ENCODE measurements around the gene SLC44A5. TPM values are rescaled to one million over a fixed set of nuclear protein-coding genes. Genes with fewer than 3 reads are reported as not detected.
"Not testable (repeated sequence)": the region's sequence is repeated elsewhere in the genome, so short reads cannot be mapped to it uniquely, and the experiment has no call there.

The SLC44A5 gene
- total RNA-seq, 1 donor from 2014 or later: 0.69 TPM

- H3K27ac Mint-ChIP-seq: no peak overlapping the region
- intact Hi-C loops (cut with micrococcal nuclease): no loop called here
- H3K9me3 Mint-ChIP-seq: peaks cover 2% of the 10 kb centered on the region
- no peak for ATAC-seq (ENCODE audit: low read depth)
- peaks cover 40% of the 10 kb centered on the region for H3K4me1 Mint-ChIP-seq
- DNase-seq: no peak
- no peak for TF ChIP-seq CTCF (IDR thresholded peaks at IDR 0.05)
- no peaks in the 10 kb centered on the region for H3K36me3 Mint-ChIP-seq (ENCODE audit: low read depth)
- H3K27me3 Mint-ChIP-seq: peaks cover 1% of the 10 kb centered on the region
- POLR2A ChIA-PET: no interaction called here
- H3K4me3 Mint-ChIP-seq: no peak overlapping the region
- CTCF ChIA-PET: interaction anchor here (1.2 kb wide), 1 partner anchor 9 kb away, joined by 3 read pairs; no protein-coding TSS in a partner anchor
Measured at GRCh38 chr1:75258351-75258750, 352.6 kb downstream of the SLC44A5 start.

- ChIA-PET POLR2A (no interaction called here), CTCF (interaction anchor here (1.2 to 1.7 kb wide), 2 partner anchors 8 to 10 kb away, joined by 3 to 5 read pairs; no protein-coding TSS in a partner anchor)
- ATAC-seq (ENCODE audit: low read depth) (no peak), DNase-seq (no peak)
- peaks cover 2% of the 10 kb centered on the region for H3K9me3 Mint-ChIP-seq
- no peak overlapping the region for H3K27ac Mint-ChIP-seq
- H3K4me1 Mint-ChIP-seq: peaks cover 41% of the 10 kb centered on the region
- no peak for TF ChIP-seq CTCF (IDR thresholded peaks at IDR 0.05)
- intact Hi-C loops (cut with micrococcal nuclease): no loop called here
- no peak overlapping the region for H3K4me3 Mint-ChIP-seq
- H3K27me3 Mint-ChIP-seq: peaks cover 1% of the 10 kb centered on the region
- no peaks in the 10 kb centered on the region for H3K36me3 Mint-ChIP-seq (ENCODE audit: low read depth)
Measured at GRCh38 chr1:75257424-75257823, 353.5 kb downstream of the SLC44A5 start.

- H3K4me3 Mint-ChIP-seq; H3K36me3 Mint-ChIP-seq (ENCODE audit: low read depth); H3K27ac Mint-ChIP-seq; CTCF ChIA-PET; POLR2A ChIA-PET; DNase-seq; ATAC-seq (ENCODE audit: low read depth); intact Hi-C loops (cut with micrococcal nuclease); H3K9me3 Mint-ChIP-seq; H3K27me3 Mint-ChIP-seq: not testable (repeated sequence)
- peaks cover 10% of the 10 kb centered on the region for H3K4me1 Mint-ChIP-seq
Measured at GRCh38 chr1:75250114-75250513, 360.8 kb downstream of the SLC44A5 start.

DNA sequence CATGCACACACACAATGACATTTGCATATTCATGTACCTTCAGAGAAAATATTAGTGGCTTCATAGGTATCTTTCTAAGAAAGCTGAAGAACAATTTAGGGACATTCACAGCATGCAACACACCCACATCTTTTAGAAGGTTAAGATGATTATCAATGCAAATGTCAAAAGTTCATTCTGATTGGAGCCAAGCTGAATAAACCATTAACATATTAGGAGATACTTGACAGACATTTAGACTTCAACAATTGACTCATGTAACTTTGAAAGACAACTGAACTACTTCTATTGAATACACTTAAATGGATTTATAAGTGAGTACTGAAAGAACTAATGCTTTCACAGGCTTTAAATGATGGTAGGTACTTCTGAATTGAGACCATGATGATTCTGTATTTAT is 365.7 kb downstream of the SLC44A5 start:
- DNase-seq (no peak), ATAC-seq (ENCODE audit: low read depth) (no peak)
- Mint-ChIP-seq H3K36me3 (ENCODE audit: low read depth) (no peaks in the 10 kb centered on the region), H3K4me1 (peaks cover 5% of the 10 kb centered on the region), H3K27me3 (no peaks in the 10 kb centered on the region), H3K9me3 (peaks cover 2% of the 10 kb centered on the region), H3K27ac (no peak overlapping the region), H3K4me3 (no peak overlapping the region)
- no peak for TF ChIP-seq CTCF (IDR thresholded peaks at IDR 0.05)
- POLR2A ChIA-PET: no interaction called here
- intact Hi-C loops (cut with micrococcal nuclease): no loop called here
- CTCF ChIA-PET: interaction anchor here (3.5 kb wide), 1 partner anchor 12 kb away, joined by 14 read pairs; no protein-coding TSS in a partner anchor

- no peak for ATAC-seq (ENCODE audit: low read depth)
- no peaks in the 10 kb centered on the region for H3K36me3 Mint-ChIP-seq (ENCODE audit: low read depth)
- no peak overlapping the region for H3K27ac Mint-ChIP-seq
- no peak overlapping the region for H3K4me3 Mint-ChIP-seq
- no peaks in the 10 kb centered on the region for H3K9me3 Mint-ChIP-seq
- peaks cover 2% of the 10 kb centered on the region for H3K27me3 Mint-ChIP-seq
- peaks cover 5% of the 10 kb centered on the region for H3K4me1 Mint-ChIP-seq
- CTCF ChIA-PET: interaction anchor here (3.5 kb wide), 1 partner anchor 10 kb away, joined by 14 read pairs; no protein-coding TSS in a partner anchor
- DNase-seq: no peak
- POLR2A ChIA-PET: no interaction called here
- intact Hi-C loops (cut with micrococcal nuclease): no loop called here
- TF ChIP-seq CTCF (IDR thresholded peaks at IDR 0.05): no peak
Measured at GRCh38 chr1:75243124-75243523, 367.8 kb downstream of the SLC44A5 start.

DNA sequence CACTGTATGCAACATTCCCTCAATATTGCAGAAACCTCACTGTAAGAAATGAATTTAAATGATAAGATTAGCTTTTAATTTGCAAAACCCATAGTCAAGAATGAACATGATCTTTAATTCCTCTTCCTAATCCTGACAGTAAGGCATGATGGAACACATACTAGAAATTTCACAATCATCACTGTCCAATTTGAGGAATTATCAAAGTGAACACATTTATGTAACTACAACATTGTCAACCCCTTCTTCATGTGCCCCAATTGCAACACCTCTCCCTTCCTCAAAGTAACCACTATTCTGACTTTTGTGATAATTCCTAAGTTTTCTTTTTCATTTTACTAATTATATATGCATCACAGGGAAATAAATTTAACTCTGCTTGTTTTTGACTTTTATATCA is 373.6 kb downstream of the SLC44A5 start:
- no peaks in the 10 kb centered on the region for H3K4me1 Mint-ChIP-seq
- ChIA-PET POLR2A (no interaction called here), CTCF (no interaction called here)
- TF ChIP-seq CTCF (IDR thresholded peaks at IDR 0.05): no peak
- no peak overlapping the region for H3K27ac Mint-ChIP-seq
- H3K9me3 Mint-ChIP-seq: no peaks in the 10 kb centered on the region
- no peak overlapping the region for H3K4me3 Mint-ChIP-seq
- DNase-seq: no peak
- intact Hi-C loops (cut with micrococcal nuclease): no loop called here
- peaks cover 2% of the 10 kb centered on the region for H3K27me3 Mint-ChIP-seq
- H3K36me3 Mint-ChIP-seq (ENCODE audit: low read depth): no peaks in the 10 kb centered on the region
- ATAC-seq (ENCODE audit: low read depth): no peak

Data from activated B cell treated with CpG ODN at 0.5 μM for 24 hours (primary cell).